Neutrophil (primary cell): ENCODE data around the gene DNAH11.

Experiments used
- H3K27ac ChIP-seq: fragments of 200-600 bp; sonication (generic); 2 replicates; pipeline ENCODE4 v1.5.1; 2016; ENCODE audit warnings: mild to moderate bottlenecking, moderate library complexity
- H3K27me3 ChIP-seq: fragments of 200-600 bp; sonication (generic); 2 replicates; pipeline ENCODE4 v1.6.0; 2016; ENCODE audit warnings: mild to moderate bottlenecking
- H3K36me3 ChIP-seq: fragments of 200-600 bp; sonication (generic); 2 replicates; pipeline ENCODE4 v1.5.1; 2017
- H3K4me1 ChIP-seq, 2 experiments: fragments of 200-600 bp in 1 of 2; sonication (generic) in 1 of 2; 1 replicate in 1 of 2; 2 replicates in 1 of 2; pipeline versions ENCODE4 v1.5.1 to v1.6.1; 2013 to 2016; ENCODE audit warnings: low read depth in 1 of 2, low read length in 1 of 2, mild to moderate bottlenecking in 1 of 2, moderate library complexity in 1 of 2; ENCODE audit not compliant: control insufficient read depth in 1 of 2, insufficient read depth in 1 of 2
- H3K4me3 ChIP-seq, 2 experiments: fragments of 200-600 bp in 1 of 2; sonication (generic) in 1 of 2; 1 replicate in 1 of 2; 2 replicates in 1 of 2; pipeline ENCODE4 v1.5.1; 2013 to 2016; ENCODE audit warnings: low read depth in 1 of 2, low read length in 1 of 2, mild to moderate bottlenecking in 1 of 2, moderate library complexity in 1 of 2
- H3K9me3 ChIP-seq: fragments of 200-600 bp; sonication (generic); 2 replicates; pipeline ENCODE4 v1.5.1; 2016
- TF ChIP-seq, protein P1 (sequence below): fragments of 200-600 bp; sonication (generic); IDR thresholded peaks from 2 replicates; pipeline ENCODE4 v1.5.1; 2016; ENCODE audit warnings: antibody characterized with exemption

Gene DNAH11

DNA sequence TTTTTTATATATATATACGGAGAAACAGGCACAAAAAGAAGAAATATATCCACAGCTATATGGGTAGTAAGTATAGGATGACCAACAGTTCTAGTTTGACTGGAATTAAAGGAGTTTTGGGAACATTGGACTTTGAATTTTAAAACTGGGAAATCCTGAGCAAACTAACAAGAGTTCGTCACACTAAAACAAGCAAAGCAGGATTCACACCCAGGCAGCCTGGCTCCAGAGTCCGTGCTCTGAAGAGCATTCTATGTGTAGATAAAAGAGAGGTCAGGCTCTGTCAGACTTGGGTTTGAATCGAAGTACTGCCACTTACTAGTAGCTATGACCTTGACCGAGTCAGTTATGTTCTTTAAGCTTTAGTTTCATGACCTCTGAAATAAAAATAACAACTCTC is 191.0 kb downstream of the DNAH11 start:
- no peaks in the 10 kb centered on the region for H3K36me3 ChIP-seq

DNA sequence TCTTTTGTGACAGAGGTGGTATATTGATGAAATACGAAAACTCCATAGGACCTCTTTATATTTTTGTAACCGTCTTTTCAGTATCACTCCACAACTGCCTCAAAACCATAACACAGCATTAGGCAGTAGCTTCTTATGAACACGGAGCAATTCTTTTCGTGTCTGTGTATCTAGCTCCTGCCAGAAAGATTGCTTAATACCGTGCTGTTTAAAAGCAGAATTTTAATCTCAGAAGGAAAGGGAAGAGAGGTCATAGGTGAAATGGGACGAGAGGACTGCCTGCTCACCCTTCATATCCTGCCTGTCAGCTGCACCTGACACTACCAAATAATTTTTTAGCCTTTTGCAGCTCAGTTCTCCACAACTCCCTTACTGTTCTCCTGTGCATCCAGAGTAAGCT is 200.7 kb downstream of the DNAH11 start:
- H3K9me3 ChIP-seq, result no peaks in the 10 kb centered on the region
- TF ChIP-seq, protein P1, sequence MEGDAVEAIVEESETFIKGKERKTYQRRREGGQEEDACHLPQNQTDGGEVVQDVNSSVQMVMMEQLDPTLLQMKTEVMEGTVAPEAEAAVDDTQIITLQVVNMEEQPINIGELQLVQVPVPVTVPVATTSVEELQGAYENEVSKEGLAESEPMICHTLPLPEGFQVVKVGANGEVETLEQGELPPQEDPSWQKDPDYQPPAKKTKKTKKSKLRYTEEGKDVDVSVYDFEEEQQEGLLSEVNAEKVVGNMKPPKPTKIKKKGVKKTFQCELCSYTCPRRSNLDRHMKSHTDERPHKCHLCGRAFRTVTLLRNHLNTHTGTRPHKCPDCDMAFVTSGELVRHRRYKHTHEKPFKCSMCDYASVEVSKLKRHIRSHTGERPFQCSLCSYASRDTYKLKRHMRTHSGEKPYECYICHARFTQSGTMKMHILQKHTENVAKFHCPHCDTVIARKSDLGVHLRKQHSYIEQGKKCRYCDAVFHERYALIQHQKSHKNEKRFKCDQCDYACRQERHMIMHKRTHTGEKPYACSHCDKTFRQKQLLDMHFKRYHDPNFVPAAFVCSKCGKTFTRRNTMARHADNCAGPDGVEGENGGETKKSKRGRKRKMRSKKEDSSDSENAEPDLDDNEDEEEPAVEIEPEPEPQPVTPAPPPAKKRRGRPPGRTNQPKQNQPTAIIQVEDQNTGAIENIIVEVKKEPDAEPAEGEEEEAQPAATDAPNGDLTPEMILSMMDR, result no peak
- no peak overlapping the region for H3K27ac ChIP-seq
- H3K4me3 ChIP-seq, result no peak overlapping the region
- H3K27me3 ChIP-seq, result no peaks in the 10 kb centered on the region
- H3K4me1 ChIP-seq, result no peaks in the 10 kb centered on the region
- no peaks in the 10 kb centered on the region for H3K36me3 ChIP-seq

More for the DNA sequence above, 191.0 kb downstream of the DNAH11 start:
- H3K4me1 ChIP-seq, result no peaks in the 10 kb centered on the region
- no peak overlapping the region for H3K4me3 ChIP-seq
- TF ChIP-seq, protein P1, result no peak
- H3K27me3 ChIP-seq, result no peaks in the 10 kb centered on the region
- no peaks in the 10 kb centered on the region for H3K9me3 ChIP-seq
- no peak overlapping the region for H3K27ac ChIP-seq

DNA sequence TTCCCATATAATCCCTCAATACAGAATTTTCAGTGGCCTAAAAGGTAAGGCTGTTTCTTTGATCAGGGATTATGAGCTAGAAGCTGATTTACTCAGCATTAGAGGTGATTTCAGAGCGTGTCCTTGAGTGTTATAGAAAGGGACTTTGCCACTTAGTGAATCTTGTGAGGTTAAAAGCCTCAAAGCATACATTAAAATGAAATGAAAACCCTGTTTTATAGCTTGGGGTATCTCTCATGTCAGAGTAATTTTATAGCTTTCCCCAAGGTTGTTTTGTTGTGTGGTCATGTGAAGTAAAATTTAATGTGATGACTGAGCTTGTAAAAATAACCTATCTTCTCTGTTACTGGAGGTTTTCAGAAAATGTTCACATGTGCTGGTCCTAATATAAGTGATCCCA is 204.1 kb downstream of the DNAH11 start:
- Histone ChIP-seq H3K27ac (no peak overlapping the region), H3K4me1 (no peaks in the 10 kb centered on the region), H3K4me3 (no peak overlapping the region), H3K36me3 (no peaks in the 10 kb centered on the region), H3K9me3 (no peaks in the 10 kb centered on the region), H3K27me3 (no peaks in the 10 kb centered on the region)
- TF ChIP-seq, protein P1, result no peak

DNA sequence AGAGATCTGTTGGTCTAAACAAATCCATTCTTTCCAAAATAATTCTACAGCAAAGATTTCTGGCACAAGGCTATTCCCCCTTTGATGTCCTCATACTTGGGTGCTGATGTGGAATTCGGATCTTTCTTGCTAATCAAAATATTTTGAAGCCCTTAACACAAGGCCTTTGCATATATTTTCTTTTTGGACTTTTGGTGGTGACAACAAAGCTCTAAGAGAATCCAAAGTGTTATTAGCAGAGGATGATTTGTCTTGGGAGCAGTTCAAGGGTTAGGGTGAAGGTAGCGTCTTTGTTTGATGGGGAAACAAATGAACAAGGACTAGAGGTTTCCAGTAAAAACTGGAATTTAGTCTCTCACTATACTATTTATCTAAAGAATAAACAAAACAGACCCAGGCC is 205.0 kb downstream of the DNAH11 start:
- Histone ChIP-seq H3K4me3 (no peak overlapping the region), H3K9me3 (no peaks in the 10 kb centered on the region), H3K36me3 (no peaks in the 10 kb centered on the region), H3K4me1 (no peaks in the 10 kb centered on the region), H3K27ac (no peak overlapping the region), H3K27me3 (no peaks in the 10 kb centered on the region)
- TF ChIP-seq, protein P1, result no peak

DNA sequence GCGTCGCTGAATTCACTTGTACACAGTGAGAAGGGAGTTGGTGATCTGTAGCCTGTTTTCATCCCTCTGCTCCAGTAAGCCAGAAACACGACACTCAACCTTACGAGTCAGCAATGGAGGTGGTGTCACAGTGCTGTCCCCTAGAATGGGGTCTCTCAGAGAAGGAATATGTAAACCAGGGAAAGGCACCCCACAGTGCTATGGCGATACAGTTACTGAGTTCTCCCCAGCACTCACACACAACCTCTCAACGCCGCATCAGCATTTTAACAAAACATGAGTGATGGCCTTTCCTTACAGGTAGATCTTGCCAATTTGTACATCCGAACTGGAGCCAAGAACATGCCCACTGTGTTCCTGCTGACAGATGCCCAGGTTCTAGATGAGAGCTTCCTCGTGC is 206.5 kb downstream of the DNAH11 start:
- Histone ChIP-seq H3K27ac (no peak overlapping the region), H3K36me3 (no peaks in the 10 kb centered on the region), H3K4me3 (no peak overlapping the region), H3K4me1 (no peaks in the 10 kb centered on the region), H3K9me3 (no peaks in the 10 kb centered on the region), H3K27me3 (no peaks in the 10 kb centered on the region)
- TF ChIP-seq, protein P1, result no peak

DNA sequence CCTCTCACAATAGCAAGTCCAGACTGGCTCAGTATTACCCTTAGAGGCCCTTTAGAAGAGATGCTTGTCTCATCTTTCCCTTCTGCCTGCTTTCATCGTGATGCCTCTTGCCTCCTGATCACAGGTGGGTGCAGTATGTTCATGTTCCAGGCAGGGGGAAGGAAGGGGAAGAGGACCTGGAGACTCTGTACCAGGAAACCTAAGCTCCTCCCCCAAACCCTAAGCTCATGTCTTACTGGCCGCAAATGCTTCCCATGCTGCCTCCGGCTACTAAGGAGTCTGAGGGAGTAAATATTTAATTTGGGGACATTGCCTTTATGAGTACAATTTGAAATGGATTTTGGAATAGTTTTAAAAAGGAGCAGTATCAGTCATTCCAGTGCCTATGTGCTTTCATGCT is 210.2 kb downstream of the DNAH11 start:
- Histone ChIP-seq H3K4me1 (no peaks in the 10 kb centered on the region), H3K9me3 (no peaks in the 10 kb centered on the region), H3K36me3 (no peaks in the 10 kb centered on the region), H3K27ac (no peak overlapping the region), H3K4me3 (no peak overlapping the region), H3K27me3 (no peaks in the 10 kb centered on the region)
- TF ChIP-seq, protein P1, result no peak
